NCI-H1048 (cell line): ENCODE results near the gene RUSF1.
A peak's percentile ranks its signal among the peaks of the same experiment; 100 is the strongest.
"Not testable (repeated sequence)": the region's sequence is repeated elsewhere in the genome, so short reads cannot be mapped to it uniquely, and the experiment has no call there.

Experiments
- DNase-seq: peaks from one replicate; lab custom pipeline; 2025; lab: John Stamatoyannopoulos, UW

Gene RUSF1

DNA sequence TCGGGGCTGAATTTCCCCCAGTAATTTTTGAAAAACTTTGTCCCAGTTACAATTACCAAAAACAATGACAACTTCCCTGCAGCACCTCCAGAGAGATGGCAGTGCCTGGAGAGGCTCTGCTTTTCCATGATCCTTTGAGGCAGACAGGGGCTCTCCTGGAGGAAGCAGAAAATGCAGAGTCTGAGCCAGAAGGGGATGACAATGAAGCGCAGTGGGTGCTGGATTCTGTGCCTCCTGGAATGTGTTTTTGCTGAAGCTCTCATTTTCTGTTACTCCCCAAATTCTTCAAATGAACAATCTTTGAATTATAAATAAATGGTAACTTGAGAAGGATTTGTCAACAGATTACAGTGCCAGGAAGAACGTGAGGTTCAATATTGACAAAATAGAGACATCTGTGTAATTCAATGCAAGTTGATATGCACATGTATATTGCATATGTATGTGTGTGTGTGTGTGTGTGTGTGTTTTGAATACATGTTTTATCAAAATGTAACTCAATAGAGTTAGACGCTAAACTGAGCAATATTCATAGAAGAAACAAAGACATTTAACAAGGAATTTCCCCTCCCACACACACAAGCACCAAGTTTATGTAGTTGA is 9.7 kb upstream of the RUSF1 start:
- DNase-seq = no peak

DNA sequence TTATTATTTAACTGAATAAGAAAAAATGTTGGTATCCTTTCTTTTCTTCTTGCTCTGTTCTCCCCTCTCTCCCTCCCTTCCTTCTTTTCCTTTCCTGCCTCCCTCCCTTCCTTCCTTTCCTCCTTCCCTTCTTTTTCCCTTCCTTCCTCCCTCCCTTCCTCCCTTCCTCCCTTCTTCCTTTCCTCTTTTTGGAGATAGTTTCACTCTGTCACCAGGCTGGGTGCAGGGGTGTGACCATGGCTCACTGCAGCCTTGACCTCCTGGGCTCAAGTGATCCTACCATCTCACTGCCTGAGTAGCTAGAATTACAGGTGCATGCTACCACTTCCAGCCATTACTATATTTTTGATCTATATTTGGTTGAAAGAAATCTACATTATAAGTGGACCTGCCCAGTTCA is 5.7 kb upstream of the RUSF1 start:
- no peak for DNase-seq

DNA sequence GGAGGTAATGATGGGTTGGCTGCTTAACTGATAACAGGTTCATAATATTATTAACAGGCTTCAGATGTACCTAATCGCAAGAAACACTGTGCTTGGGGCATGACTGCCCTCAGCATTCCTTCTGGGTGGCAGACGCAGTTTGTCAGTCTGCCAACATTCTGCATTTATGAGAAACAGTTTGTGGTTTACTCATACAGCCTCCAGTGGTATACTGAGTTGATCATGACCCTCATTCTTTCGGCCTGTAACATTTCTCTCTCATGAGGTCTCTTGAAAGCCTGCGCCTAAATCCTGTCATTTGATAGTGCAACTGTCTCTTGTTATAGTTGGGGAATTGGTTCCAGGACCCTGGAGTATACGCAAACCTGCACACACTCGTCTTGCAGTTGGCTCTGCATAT is 4.9 kb upstream of the RUSF1 start:
- no peak for DNase-seq

DNA sequence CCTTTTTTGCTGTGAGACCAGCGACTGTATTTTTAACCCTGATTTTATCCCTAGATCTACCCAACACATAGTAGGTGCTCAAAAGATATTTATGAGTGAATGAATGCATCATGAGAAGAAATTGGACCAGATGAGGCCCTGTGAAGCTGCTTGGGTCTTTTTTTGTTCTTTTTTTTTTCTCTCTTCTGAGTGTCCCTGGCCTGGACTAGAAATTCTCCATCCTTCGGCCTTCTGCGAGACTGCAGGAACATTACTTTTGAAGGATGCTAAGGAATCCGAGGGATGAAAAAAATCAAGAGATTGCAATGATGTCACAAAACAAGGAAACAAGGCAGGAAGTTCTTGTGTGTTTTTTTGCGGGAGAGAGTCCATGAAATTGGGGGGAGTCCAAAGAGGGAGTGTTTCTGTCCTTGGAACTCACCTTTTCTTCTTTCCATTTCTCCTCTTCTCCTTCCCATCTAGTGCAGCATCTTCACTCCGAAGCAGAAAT is 560 bp upstream of the RUSF1 start:
- DNase-seq = no peak

DNA sequence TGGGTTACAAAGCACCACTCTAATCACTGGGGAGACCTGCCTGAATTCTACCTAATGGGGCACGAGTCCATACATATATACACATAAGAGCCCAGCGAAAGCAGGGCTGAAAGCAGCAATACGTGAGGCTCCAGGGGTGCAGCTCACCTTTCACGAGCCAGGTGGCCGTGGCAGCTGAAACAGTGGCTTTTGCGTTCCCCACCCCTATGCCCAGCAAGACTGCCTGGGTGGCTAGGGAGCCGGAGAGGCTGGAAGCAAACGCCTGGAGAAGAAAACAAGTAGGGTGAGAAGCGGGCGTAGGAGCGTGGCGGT is 618 bp downstream of the RUSF1 start:
- DNase-seq = no peak

DNA sequence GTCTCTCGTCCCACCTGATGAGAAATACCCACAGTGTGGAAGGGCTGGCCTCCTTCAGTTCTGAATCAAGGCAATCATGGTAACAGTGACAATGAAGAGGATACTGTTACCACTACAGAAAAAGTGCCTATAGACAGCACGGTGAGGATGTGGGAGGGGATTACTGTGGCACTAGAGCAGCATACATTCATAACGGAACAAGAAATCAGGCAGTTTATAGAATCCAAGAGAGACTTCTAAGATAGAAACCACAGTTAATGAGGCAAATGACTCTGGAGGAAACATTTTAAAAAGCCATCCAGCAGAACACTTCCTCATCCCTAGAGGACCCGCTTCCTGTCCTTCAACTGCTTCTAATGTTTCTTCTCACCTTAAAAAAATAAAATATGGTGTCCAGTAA is 2.7 kb downstream of the RUSF1 start:
- DNase-seq = no peak

DNA sequence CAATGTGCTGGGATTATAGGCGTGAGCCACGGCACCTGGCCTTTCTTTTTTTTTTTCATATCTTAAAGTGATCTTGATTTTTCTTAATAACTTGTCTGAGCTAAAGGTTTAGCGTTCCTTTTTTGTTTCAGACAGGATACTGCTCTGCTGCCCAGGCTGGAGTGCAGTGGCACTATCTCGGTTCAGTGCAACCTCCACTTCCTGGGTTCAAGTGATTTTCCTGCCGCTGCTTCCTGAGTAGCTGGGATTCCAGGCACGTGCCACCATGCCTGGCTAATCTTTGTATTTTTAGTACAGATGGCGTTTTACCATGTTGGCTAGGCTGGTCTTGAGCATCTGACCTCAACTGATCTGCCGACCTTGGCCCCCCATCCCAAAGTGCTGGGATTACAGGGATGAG is 4.0 kb downstream of the RUSF1 start:
- DNase-seq = no peak

DNA sequence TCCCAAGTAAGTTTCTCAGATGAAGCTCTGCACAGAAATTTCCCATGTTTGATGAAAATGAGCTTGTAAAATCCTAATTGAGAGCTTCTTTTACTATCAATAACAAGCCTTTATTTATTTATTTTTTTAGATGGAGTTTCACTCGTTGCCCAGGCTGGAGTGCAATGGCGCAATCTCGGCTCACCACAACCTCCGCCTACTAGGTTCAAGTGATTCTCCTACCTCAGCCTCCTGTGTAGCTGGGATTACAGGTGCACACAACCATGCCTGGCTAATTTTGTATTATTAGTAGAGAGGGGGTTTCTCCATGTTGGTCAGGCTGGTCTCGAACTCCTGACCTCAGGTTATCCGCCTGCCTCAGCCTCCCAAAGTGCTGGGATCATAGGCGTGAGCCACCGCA is 4.6 kb downstream of the RUSF1 start:
- DNase-seq = not testable (repeated sequence)

DNA sequence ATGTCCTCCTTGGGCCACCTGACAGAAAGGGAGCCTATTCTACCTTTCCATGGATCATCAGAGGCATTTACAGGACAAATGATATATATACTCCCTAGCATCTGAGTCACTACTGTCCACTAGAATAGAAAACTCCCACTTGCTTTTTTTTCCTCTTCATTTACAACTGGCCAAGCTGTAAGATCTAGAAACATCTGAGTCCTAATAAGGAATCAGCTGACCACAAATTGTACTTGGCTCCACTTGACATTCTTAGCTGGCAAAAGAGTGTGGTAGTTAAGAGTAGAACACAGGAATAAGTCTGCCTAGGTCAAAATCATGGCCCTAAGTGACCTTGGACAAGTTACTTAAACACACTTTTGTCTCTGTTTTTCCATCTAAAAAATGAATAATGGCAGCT is 5.2 kb downstream of the RUSF1 start:
- no peak for DNase-seq

DNA sequence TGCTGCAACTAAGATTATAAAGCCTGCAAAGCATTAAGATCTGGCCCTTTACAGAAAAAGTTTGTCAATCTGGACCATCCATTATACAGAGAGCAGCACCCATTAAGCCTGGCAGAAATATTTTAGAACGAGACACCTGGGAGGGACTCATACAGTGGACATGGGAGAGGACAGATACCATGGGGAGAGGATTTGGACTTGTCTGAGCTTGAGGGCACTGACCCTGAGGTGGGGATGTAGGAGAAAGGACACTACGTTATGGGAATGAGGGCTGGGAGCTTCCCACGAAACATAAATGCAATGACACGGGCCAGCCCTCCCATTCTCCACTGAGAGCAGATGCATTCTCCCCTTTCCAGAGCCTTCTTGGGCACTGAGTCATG is 6.2 kb downstream of the RUSF1 start:
- DNase-seq = no peak

DNA sequence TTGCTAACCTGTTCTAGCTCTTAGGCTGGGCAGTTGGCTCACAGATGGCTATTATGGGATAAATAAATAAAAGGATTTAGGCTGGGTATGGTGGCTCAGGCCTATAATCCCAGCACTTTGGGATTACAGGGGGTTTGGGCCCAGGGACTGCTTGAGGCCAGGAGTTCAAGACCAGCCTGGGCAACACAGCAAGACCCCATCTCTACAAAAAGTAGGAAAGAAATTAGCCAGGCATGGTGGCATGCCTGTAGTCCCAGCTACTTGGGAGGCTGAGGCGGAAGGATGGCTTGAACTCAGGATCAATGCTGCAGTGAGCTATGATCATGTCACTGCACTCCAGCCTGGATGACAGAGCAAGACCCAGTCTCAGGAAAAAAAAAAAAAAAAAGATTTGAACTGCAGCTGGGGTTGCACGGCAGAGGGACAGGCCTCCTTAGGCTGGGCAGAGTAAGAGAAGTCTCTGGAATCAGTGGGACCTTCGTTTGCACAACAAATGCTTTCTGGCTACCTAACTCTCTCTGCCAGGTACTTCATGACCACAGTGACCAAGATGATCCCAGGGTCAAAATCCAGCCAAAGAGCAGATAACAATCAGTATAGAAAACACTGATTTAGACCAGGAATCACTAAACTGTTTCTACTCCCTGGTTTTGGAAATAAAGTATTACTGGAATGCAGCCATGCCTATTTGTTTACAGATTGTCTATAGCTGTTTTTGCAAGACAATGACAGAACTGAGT is 6.8 kb downstream of the RUSF1 start:
- DNase-seq = no peak

DNA sequence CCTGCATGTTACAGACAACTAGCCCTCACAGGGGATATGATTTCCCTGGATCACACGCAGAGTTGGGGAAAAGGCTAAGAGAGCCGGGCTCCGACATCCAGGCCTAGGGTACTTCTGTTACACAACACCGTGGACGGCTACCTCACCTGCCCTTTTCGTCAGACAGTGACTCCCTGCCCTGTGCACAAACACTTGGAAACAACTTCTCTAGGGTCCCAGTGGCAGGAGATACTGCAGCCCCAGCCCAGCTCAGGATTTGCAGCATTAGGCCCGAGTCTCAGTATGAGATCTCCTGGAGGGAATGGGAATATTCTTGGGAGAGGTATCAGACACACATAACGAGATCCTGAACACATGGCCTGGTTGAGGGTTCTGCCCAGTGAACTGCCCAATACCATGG is 8.3 kb downstream of the RUSF1 start:
- DNase-seq = no peak

DNA sequence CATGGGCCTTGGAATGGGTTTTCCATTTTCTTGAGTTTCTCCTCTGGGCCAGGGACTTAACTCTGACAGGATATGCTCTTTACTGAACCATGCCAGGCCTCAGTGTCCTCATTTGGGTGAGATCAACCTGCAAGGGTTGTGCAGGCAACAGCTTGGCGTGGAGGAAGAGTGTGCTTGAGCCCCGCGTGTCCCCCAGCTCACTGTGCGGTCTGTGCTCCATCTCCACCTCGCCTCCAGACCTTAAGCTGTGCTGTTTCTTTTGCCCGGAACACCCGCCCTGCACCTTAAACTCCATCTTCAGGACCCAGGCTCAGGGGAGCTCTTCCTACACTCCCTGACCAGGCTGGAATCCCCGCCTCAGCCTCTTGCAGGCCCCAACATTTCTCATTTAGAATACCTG is 9.7 kb downstream of the RUSF1 start:
- DNase-seq = no peak

DNA sequence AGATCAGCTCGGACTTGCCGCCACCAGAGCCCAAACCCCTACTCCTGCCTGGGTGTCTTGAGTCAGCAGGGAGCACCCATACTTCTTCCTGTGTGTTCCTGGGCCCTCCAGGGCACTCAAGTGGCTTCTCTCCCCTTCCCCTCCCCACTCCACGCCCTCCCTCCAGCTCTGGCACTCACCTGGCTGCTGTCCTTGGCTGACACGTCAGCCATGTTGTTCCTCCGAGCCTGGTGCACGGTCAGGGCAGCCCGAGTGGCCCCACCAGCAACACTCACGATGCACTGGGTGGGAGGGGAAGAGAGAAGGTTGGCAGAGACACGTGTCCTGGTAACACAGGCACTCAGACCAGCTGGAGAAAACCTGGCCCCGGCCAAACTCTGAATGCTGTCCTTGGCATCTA is 11.5 kb downstream of the RUSF1 start:
- no peak for DNase-seq

DNA sequence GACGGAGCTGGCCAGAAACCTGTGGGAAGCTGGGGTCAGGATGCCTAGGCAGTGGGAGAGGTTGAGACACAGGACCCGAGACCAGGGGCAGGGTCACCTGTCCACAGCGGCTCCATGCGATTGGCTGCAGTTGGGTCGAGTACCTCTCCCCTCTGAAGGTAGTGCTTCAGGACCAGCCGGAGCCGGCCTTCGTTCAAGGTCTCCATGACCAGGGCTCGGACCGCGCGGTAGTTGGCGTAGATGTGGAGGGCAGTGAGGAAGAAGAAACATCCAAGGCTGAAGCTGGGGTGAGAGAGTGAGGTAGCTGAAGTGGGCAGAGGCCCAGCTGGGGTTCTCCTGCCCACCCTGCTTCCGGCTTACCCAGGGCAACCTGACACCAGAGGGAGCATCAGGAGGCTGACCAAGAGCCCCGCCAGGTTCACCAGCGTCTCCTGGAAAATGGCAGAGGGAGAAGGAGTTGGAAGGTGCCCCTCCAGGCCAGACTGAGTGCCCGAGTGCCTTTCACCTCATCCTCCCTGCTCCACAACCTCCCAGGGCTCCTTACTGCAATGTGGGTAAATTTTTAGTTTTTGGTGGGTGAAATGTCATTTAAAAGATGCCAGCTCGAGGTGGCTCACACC is 14.6 kb downstream of the RUSF1 start:
- DNase-seq = no peak

DNA sequence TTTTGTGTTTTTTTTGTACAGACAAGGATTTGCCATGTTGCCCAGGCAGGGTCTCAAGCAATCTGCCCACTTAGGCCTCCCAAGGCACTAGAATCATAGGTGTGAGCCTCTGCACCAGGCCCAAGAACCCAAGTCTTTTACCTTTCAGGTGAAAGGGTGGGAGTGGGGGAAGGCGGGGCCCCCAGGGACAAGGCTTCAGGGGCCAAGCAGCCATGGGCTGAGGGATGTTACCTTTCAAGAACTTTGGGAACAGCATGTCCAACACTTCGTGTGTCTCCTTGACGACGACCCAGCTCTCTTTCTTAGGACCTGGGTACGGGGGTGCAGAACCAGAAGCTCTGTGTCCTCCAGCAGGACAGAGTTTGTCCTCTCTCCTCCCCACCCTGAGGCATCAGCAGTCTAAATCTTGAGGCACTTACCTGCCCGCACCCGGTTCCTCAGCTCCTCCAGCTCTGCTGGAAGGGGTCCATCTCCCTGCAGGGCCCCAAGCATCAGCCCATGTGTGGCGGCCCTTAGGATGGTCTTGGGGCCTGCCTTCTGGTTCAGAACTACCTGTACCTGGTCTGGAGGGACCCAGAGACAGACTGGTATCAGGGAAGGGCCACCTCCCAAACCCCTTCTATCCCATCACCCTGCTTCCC is 16.3 kb downstream of the RUSF1 start:
- DNase-seq = no peak

DNA sequence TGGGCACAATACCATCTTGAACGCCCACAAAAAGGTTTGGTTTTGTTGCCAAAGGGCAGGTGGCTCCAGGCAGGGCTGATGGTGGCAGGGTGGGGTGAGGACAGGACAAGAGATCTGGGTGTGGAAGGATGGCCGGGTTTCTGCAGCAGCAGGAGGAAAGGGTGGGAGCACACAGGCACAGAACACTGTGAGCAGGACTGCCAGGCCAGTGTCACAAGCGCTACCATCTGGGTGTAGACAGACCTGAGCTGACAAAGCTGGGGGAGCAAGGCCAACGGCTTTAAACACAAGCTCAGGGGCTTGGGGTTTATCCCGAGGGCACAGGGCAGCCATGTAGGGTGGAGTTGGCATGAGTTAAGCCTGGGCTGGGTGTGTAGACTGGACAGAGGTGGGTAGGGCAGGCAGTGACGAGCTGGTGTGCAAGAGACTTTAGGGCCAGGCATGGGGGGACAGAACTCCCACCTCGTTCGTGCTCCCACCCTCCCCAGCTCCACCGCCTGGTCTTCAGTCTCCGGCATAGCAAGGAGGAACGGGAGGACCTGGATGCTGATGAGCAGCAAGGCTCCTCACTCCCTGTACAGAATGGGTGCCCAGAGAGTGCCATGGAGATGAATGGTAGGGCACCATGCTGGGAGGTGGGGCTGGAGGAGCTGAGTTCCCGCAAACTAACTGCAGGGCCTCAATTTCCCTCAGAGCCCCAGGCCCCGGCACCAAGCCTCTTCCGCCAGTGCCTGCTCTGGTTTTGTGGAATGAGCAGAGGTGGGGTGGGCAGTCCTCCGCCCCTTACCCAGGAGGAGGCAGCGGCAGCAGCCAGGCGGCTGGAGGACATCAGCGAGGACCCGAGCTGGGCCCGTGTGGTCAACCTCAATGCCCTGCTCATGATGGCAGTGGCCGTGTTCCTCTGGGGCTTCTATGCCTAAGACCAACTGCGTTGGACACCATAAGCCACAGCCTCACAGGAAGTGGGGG is 18.3 kb downstream of the RUSF1 start:
- DNase-seq = no peak

DNA sequence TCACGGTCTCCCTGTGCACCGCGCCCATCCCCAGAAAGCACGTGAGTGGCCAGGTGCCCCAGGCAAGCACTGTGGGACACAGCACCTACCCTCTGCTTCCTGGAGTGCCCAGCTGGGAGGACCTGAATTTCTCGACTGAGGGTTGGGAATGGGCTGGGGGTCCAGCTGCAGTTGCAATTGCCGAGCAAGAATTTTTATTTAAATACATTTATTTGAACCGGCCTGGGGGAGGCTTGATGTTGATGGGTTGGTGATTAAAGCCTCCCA is 19.0 kb downstream of the RUSF1 start:
- DNase-seq = no peak

DNA sequence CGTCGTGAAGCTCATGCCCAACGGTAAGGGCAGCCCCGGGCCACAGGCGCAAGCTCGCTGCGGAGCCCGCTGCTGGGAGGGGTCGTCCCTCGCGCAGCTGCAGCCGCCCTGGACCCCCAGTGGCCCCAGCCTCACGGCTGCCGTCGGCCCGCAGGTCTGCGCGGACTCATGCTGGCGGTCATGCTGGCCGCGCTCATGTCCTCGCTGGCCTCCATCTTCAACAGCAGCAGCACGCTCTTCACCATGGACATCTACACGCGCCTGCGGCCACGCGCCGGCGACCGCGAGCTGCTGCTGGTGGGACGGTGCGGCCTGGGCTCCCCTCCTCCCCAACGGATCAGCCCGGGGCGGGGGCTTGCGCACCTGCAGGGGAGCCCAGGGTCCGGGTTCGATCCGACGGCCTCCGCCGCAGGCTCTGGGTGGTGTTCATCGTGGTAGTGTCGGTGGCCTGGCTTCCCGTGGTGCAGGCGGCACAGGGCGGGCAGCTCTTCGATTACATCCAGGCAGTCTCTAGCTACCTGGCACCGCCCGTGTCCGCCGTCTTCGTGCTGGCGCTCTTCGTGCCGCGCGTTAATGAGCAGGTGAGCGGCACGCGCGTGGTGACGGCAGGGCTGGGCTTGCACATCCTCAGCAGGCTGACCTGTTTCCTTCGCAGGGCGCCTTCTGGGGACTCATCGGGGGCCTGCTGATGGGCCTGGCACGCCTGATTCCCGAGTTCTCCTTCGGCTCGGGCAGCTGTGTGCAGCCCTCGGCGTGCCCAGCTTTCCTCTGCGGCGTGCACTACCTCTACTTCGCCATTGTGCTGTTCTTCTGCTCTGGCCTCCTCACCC is 19.5 kb downstream of the RUSF1 start:
- no peak for DNase-seq

DNA sequence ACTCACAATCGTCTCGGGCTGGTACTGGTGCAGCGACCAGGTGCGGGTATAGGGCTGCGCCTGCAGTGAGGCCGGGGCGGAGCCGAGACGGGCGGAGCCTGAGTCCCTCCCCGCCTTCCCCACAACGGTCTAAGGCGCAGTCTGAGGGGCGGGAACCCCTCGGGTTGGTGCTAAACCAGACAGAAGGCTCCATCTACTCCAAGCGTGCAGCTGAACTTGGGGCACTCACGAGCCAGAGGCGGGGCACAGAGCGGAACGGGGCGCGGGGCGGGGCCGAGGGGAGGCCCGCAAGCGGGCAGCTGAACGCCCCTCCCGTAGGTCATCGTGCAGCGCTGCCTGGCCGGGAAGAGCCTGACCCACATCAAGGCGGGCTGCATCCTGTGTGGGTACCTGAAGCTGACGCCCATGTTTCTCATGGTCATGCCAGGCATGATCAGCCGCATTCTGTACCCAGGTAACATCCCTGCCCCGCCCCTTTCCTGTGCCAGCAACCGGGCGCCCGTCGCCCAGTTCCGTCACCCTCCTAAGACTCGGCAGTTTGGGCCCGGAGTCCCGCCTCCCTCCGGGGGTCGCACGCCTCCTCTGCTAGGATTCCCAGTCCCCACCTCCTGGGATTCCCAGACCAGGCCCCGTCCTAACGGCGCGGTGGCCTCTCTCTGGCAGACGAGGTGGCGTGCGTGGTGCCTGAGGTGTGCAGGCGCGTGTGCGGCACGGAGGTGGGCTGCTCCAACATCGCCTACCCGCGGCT is 20.3 kb downstream of the RUSF1 start:
- DNase-seq = peak; percentile 19
